Type B pancreatic cell (in vitro differentiated cells): ENCODE measurements around the gene OSBPL3. TPM values are rescaled to one million over a fixed set of nuclear protein-coding genes. Genes with fewer than 3 reads are reported as not detected.
A peak's percentile ranks its signal among the peaks of the same experiment; 100 is the strongest.

Experiments
- DNase-seq: peaks from one replicate; pipeline ENCODE4 v3.0.0; 2021; ENCODE audit warnings: mixed read lengths; ENCODE audit not compliant: unreplicated experiment; ENCODE audit errors: extremely low spot score
- H3K27ac Mint-ChIP-seq: 2 replicates; pipeline ENCODE4 v1.8.0; 2021; ENCODE audit warnings: mild to moderate bottlenecking, mixed read lengths
- H3K27me3 Mint-ChIP-seq: 2 replicates; pipeline ENCODE4 v1.8.0; 2021; ENCODE audit warnings: mixed read lengths
- H3K36me3 Mint-ChIP-seq: 2 replicates; pipeline ENCODE4 v1.8.0; 2021; ENCODE audit warnings: mixed read lengths
- H3K4me1 Mint-ChIP-seq: one replicate; pipeline ENCODE4 v1.8.0; 2021; ENCODE audit warnings: mixed read lengths; ENCODE audit not compliant: unreplicated experiment
- H3K4me3 Mint-ChIP-seq: 2 replicates; pipeline ENCODE4 v1.8.0; 2021; ENCODE audit warnings: mild to moderate bottlenecking, mixed read lengths
- H3K9me3 Mint-ChIP-seq: 2 replicates; pipeline ENCODE4 v1.8.0; 2021; ENCODE audit warnings: mixed read lengths
- total RNA-seq: library from RNA; stranded (reverse); gene quantifications from 2 replicates; pipeline ENCODE4 v1.2.1, GENCODE V29; 2021; ENCODE audit warnings: low replicate concordance
- TF ChIP-seq, protein P1 (sequence below): fragments of 200-600 bp; sonication (generic); conservative IDR thresholded peaks from 2 replicates; pipeline ENCODE4 v1.5.0; 2021; ENCODE audit warnings: antibody characterized with exemption, mild to moderate bottlenecking

OSBPL3 gene
- total RNA-seq, 1 donor from 2014 or later = 18.3 TPM

DNA sequence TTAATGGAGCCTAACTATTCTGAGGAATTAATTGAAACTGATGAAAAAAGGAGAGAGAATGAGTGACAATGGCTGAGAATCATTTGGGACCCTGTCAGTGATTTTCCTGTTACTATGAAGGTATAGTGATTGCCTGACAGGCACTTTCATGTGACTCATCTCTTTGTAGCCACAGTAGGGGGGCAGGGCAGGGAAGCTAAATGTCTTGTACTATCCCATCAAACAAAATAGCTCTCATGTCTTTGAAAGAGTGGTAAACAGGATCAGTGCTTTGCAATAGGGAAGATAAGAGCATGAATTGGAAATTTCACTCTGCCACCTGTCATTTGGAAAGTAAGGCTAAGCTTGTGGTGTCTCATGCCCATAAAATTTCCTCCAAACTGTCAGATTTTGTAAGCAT is 128.2 kb downstream of the OSBPL3 start:
- Mint-ChIP-seq H3K27me3 (no peaks in the 10 kb centered on the region), H3K27ac (no peak overlapping the region), H3K9me3 (no peaks in the 10 kb centered on the region), H3K36me3 (no peaks in the 10 kb centered on the region), H3K4me3 (no peak overlapping the region), H3K4me1 (no peaks in the 10 kb centered on the region)
- DNase-seq = no peak
- TF ChIP-seq, protein P1, sequence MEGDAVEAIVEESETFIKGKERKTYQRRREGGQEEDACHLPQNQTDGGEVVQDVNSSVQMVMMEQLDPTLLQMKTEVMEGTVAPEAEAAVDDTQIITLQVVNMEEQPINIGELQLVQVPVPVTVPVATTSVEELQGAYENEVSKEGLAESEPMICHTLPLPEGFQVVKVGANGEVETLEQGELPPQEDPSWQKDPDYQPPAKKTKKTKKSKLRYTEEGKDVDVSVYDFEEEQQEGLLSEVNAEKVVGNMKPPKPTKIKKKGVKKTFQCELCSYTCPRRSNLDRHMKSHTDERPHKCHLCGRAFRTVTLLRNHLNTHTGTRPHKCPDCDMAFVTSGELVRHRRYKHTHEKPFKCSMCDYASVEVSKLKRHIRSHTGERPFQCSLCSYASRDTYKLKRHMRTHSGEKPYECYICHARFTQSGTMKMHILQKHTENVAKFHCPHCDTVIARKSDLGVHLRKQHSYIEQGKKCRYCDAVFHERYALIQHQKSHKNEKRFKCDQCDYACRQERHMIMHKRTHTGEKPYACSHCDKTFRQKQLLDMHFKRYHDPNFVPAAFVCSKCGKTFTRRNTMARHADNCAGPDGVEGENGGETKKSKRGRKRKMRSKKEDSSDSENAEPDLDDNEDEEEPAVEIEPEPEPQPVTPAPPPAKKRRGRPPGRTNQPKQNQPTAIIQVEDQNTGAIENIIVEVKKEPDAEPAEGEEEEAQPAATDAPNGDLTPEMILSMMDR = no peak

DNA sequence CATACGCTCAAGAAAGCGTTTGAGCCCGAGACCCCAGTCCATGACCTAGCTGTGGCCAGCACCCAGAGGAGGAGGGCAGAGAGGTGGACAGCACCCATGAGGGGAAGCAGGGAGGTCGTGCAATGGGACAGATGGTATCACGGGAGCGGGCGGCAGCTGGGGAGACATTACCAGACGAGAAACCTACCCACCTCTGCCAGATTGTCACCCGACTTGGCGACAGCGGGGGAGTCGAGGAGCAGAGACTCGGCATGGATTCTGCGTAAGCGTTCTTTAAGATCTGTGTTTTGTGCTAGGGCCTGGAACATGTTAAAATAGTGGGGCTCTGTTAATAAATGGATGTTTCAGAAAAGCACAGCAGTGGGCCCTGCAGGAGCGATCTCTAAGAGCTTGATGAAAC is 131.1 kb downstream of the OSBPL3 start:
- no peak for DNase-seq
- TF ChIP-seq, protein P1 = no peak
- H3K36me3 Mint-ChIP-seq = no peaks in the 10 kb centered on the region
- no peak overlapping the region for H3K4me3 Mint-ChIP-seq
- H3K4me1 Mint-ChIP-seq = peaks cover 2% of the 10 kb centered on the region
- no peaks in the 10 kb centered on the region for H3K9me3 Mint-ChIP-seq
- no peak overlapping the region for H3K27ac Mint-ChIP-seq
- H3K27me3 Mint-ChIP-seq = no peaks in the 10 kb centered on the region

DNA sequence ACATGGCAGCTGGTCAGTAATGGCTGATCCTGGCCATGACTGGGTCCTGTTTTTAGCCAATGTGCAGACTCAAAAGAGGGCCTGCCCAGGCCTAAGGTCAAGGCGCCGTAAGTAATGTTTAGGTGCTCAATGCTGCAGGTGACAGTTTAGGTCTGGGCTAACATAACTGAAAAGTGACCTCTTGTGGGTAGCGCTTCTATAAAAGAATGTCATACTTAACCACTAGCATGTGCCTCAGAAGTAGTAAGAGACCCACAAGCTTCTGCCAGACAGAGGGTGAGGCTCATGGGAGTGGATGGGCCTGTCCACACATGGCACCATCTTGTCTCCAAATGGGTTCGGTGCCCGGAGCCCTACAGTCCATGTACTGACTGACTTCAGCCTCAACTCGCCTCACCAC is 132.2 kb downstream of the OSBPL3 start:
- DNase-seq = no peak
- peaks cover 9% of the 10 kb centered on the region for H3K4me1 Mint-ChIP-seq
- no peak overlapping the region for H3K27ac Mint-ChIP-seq
- H3K9me3 Mint-ChIP-seq = no peaks in the 10 kb centered on the region
- TF ChIP-seq, protein P1 = no peak
- no peaks in the 10 kb centered on the region for H3K36me3 Mint-ChIP-seq
- H3K4me3 Mint-ChIP-seq = no peak overlapping the region
- H3K27me3 Mint-ChIP-seq = no peaks in the 10 kb centered on the region

DNA sequence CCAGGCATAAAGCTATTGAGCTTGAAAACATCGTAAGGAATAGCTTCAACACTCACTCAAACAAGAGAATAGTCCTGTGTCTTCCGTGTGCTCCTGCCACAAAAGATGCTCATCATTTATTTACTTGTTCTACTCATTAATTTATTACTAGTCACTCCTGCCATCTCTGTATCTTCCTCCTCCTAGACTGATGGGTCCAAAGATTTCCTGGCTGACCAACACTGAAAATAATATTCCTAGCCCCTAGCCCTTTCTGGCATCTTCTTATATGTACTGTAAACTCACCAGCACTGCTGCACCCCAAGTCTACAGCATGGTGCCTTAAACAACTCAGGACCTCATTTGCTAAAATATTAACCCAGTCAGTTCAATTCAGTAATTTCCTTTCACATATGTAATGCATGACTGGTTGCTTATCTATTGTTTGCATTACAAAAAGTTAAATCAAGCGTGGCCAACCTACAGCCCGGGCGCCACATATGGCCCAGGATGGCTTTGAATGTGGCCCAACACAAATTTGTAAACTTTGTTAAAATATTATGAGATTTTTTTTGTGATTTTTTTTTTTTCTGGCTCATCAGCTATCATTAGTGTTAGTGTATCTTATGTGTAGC is 136.1 kb downstream of the OSBPL3 start:
- Mint-ChIP-seq H3K36me3 (no peaks in the 10 kb centered on the region), H3K9me3 (no peaks in the 10 kb centered on the region), H3K4me1 (peaks cover 13% of the 10 kb centered on the region), H3K4me3 (no peak overlapping the region), H3K27ac (no peak overlapping the region), H3K27me3 (no peaks in the 10 kb centered on the region)
- DNase-seq = no peak
- TF ChIP-seq, protein P1 = no peak

DNA sequence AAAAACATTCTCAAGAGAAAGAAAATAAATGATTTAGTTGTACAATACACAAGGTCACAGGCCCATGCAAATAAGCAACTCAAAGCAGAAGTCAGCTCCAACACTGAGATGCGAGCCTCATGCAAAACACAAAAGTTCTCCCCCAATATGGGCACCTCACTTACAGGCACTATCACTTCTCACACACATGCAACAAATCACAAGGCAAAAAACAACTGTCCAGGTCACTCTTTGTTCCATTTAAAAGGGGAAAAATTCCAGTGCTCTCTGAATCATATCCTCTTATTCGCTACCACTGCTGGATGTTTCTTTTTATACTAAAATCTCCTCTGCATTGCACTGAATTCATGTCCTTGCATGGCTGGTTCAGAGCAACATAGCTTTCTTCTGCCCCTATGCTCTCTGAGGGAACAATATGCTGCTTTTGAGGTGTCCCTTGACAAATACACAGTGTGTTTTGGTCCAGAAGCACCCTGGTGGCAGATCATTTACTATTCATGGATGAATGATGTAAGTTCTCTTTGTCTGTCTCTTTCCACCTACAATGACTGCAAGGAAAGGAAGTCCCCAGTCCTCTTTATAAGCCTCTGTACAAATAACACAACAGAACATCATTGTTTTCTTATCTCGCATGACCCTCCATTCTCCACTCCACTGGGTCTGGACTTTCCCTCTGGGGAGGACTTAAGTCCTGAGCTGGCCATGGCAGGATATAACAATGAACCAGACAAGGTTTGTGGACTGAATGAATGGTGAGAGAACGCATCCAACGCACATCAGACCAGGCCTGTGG is 137.3 kb downstream of the OSBPL3 start:
- TF ChIP-seq, protein P1 = no peak
- H3K27ac Mint-ChIP-seq = peak overlapping the region; percentile 15
- H3K9me3 Mint-ChIP-seq = no peaks in the 10 kb centered on the region
- H3K27me3 Mint-ChIP-seq = no peaks in the 10 kb centered on the region
- peaks cover 13% of the 10 kb centered on the region for H3K4me1 Mint-ChIP-seq
- no peaks in the 10 kb centered on the region for H3K36me3 Mint-ChIP-seq
- H3K4me3 Mint-ChIP-seq = no peak overlapping the region
- no peak for DNase-seq
